Measurements from ENCODE around the gene NKIRAS2.

GRCh38 chr17:42034059-42034458 lies 14.2 kb downstream of the NKIRAS2 start:
- no peak for TF ChIP-seq CTCF (IDR thresholded peaks at IDR 0.05)
- TF ChIP-seq POLR2A (IDR thresholded peaks at IDR 0.05), result no peak
